T1000 (cell line): ENCODE measurements around the gene TNNT2.

Experiments used
- DNase-seq: peaks from one replicate; lab custom pipeline; 2025; ENCODE audit warnings: mixed read lengths; lab: John Stamatoyannopoulos, UW

TNNT2 gene

GRCh38 chr1:201334325-201335173, 42.9 kb downstream of the TNNT2 start:
- no peak for DNase-seq

DNA sequence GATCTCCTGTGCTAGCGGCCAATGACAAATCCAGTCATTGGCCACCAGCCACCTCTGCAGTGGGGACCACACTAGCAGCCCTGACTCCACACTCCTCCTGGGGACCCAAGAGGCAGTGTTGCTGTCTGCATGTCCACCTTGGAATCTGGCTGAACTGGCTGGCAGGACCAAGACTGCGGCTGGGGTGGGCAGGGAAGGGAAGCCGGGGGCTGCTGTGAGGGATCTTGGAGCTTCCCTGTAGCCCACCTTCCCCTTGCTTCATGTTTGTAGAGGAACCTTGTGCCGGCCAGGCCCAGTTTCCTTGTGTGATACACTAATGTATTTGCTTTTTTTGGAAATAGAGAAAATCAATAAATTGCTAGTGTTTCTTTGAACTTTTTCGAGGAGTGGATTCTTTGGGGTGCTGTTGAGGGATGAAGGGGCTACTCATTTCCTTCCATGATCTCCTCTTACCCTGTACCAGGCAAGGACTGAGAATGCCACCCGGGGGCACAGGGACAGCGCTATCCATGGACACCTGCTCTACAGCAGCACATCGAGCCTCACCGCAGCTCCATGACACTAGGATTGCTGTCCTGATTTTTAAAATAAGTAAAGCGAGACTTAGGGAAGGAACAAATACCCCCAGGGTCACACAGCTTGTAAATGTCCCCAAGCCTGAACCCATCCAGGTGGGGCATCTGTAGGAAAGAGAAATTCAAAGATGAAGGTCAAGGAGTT, 44.7 kb downstream of the TNNT2 start:
- no peak for DNase-seq

GRCh38 chr1:201332021-201332420, 45.5 kb downstream of the TNNT2 start:
- DNase-seq, result no peak

- DNase-seq, result no peak
Measured at GRCh38 chr1:201331166-201331565, 46.3 kb downstream of the TNNT2 start.

DNA sequence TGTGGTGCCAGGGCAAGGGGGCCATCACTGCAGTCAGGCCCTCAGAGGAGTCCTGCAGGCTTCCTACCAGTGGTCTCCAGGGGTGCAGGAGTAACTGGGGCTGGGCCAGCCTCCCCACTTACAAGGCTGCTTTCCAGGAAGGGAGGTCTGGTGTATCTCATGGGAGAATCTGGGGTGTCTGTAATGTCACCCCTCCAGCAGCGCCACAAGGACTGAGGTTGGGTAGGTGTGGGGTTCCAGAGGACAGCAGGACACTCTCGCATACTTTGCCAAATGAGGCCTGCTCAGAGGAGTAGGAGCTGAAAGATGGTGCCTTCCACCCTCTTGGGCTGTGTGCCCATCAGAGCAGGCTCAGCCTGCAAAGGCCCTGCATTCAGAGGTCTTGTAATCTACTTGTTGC, 46.9 kb downstream of the TNNT2 start:
- DNase-seq, result no peak

GRCh38 chr1:201329801-201330200, 47.7 kb downstream of the TNNT2 start:
- DNase-seq, result no peak

GRCh38 chr1:201329286-201329685, 48.2 kb downstream of the TNNT2 start:
- no peak for DNase-seq

GRCh38 chr1:201328576-201328975, 48.9 kb downstream of the TNNT2 start:
- no peak for DNase-seq

- DNase-seq, result no peak
Measured at GRCh38 chr1:201327687-201328240, 49.7 kb downstream of the TNNT2 start.

GRCh38 chr1:201326710-201327109, 50.8 kb downstream of the TNNT2 start:
- DNase-seq, result no peak

DNA sequence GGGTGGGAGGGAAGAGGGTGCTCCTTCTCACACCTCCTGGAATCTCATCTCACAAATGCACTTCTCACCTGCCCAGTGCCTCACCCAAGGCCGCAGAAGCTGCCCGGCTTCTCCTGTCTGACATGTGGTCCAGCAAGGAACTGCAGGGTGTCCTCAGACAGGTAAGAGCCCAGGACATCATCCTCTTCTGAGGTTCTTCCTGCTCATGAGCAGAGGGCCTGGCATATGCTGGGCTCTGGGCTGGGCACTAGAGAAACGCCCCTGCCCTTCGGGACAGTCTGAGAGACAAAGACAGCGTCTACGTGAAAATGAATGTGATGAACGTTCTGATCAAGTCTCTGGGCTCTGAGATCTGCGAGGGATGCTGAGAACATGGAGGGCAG, 51.8 kb downstream of the TNNT2 start:
- no peak for DNase-seq

- DNase-seq, result no peak
Measured at GRCh38 chr1:201324821-201325677, 52.4 kb downstream of the TNNT2 start.

DNA sequence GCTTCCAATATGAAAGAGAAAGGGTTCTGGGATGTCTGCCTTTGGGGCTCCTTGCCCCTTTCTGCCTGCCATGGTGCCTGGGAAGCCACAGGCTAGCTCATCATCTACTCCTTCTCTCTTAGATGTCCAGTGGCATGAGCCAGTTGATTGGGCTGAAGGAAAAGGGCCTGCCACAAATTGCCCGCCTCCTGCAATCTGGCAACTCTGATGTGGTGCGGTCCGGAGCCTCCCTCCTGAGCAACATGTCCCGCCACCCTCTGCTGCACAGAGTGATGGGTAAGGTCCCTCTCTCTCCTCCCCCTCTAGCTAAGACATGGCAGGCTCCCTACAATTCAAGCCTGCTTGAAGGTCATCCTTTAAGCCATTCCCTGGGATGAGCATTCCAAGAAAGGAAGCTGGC, 53.2 kb downstream of the TNNT2 start:
- DNase-seq, result no peak

- DNase-seq, result no peak
Measured at GRCh38 chr1:201322653-201323510, 54.6 kb downstream of the TNNT2 start.

- DNase-seq, result no peak
Measured at GRCh38 chr1:201321826-201322390, 55.6 kb downstream of the TNNT2 start.

GRCh38 chr1:201320168-201320788, 57.2 kb downstream of the TNNT2 start:
- no peak for DNase-seq

DNA sequence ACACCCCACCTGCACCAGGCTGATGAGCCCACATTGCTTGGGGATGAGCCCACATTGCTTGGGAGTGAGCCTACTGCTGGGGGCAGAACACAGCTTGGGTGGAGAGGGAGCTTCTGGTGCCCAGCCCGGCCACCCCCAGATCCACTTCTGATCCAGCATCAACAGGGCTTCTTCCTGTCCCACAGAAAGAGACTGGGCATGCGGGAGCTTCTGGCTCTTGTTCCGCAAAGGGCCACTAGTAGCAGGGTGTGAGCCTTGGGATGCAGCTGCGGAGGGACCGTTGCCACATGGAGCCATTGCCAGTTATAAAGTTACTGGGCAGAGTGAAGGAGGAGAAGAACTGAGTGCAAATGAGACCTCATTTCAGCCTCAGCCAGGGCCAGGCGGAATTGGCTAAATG, 57.8 kb downstream of the TNNT2 start:
- DNase-seq, result no peak

DNA sequence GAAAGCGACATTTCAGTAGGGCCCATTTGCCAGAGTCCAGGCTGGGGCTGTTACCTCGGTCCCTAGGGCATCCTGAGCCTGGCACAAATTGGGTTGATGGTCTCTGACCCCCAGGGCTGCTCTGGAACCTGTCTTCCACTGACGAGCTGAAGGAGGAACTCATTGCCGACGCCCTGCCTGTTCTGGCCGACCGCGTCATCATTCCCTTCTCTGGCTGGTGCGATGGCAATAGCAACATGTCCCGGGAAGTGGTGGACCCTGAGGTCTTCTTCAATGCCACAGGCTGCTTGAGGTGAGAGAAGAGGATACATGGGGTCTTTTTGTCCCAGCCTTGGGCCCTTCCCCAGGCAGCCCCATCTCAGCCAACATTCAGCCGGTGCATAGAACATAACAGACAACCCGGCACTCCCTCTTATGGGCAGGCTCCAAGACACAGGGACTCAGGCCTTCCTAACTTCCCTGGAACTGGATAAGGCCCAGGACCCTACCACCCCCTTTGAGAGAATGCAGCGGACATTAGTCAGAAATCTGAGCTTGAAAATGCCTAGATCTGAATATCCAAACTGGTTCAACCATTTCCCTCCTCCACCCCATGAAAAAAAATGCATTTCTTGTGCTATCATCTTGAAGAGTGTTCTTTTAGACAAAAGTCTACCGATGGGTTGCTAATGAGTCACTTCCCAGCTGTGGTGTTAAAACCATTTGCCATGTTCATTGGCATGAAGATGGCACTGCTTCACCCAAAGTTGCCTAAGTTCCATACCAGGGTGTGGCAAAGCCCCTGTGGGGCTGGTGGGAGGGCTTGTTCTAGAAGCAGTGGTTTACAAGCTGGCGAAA, 58.8 kb downstream of the TNNT2 start:
- DNase-seq, result no peak

- no peak for DNase-seq
Measured at GRCh38 chr1:201317551-201317950, 59.9 kb downstream of the TNNT2 start.
